Thyroid gland (tissue), 4 donors: ENCODE measurements around the gene HS6ST1. TPM values are rescaled to one million over a fixed set of nuclear protein-coding genes. Genes with fewer than 3 reads are reported as not detected.

Source experiments
- DNase-seq, 2 donors: peaks; one replicate each; pipeline ENCODE4 v3.0.0-alpha.2; 2019
- H3K27ac ChIP-seq, 3 donors: fragments of 200-600 bp; sonication (generic); 1 replicate in 2 of 3; 2 replicates in 1 of 3; pipeline ENCODE4 v1.5.1; 2016 to 2019; ENCODE audit warnings: mild to moderate bottlenecking in 1 of 3, moderate library complexity in 1 of 3
- H3K27me3 ChIP-seq: fragments of 200-600 bp; sonication (generic); one replicate; pipeline ENCODE4 v1.5.1; 2019
- H3K36me3 ChIP-seq, 2 donors: fragments of 200-600 bp; sonication (generic); one replicate each; pipeline ENCODE4 v1.5.1; 2016 to 2019
- H3K4me1 ChIP-seq, 2 donors: fragments of 200-600 bp; sonication (generic); one replicate each; pipeline ENCODE4 v1.5.1; 2017 to 2019
- H3K4me3 ChIP-seq, 3 donors: fragments of 200-600 bp; sonication (generic); replicated peaks in 1 of 3; 1 replicate in 2 of 3; 2 replicates in 1 of 3; pipeline ENCODE4 v1.5.1; 2016; ENCODE audit warnings: mild to moderate bottlenecking in 1 of 3
- H3K9me3 ChIP-seq: fragments of 200-600 bp; sonication (generic); one replicate; pipeline ENCODE4 v1.5.1; 2017
- CTCF ChIP-seq, 6 experiments: fragments of 200-600 bp in 3 of 6; fragments of 450-650 bp in 3 of 6; sonication (generic) in 3 of 6; IDR thresholded peaks; one replicate each; pipeline ENCODE4 v1.5.1; 2016 to 2019; ENCODE audit warnings: antibody characterized with exemption in 6 of 6, mild to moderate bottlenecking in 2 of 6, inconsistent platforms in 1 of 6, moderate library complexity in 1 of 6
- POLR2A ChIP-seq, 2 donors: fragments of 450-650 bp; IDR thresholded peaks; one replicate each; pipeline ENCODE4 v1.6.1; 2017; ENCODE audit warnings: antibody characterized with exemption in 2 of 2, mild to moderate bottlenecking in 2 of 2, moderate library complexity in 1 of 2
- WGBS, 2 donors: methylation state at CpG; one replicate each; pipeline ENCODE4 v1.1.5; 2017; 5-methylcytosine and 5-hydroxymethylcytosine counted together
- intact Hi-C: fragments of 100-400 bp; cut with DNase I; formaldehyde crosslinking; loops from one replicate; pipeline ENCODE4 v1.15.1; 2023
- total RNA-seq, 4 donors: library from RNA; depleted of rRNA; stranded (reverse); fragments of >200 nt; gene quantifications; one replicate each; pipeline ENCODE4 v1.2.3, GENCODE V29; 2016

Gene HS6ST1
- total RNA-seq, 4 donors from 2014 or later: 27.1 to 35.6 (median 32.5) TPM

- Histone ChIP-seq H3K4me3 (no peak overlapping the region), H3K27ac (no peak overlapping the region), H3K9me3 (no peaks in the 10 kb centered on the region), H3K4me1 (peaks cover 0 to 8% of the 10 kb centered on the region in 2 donors), H3K27me3 (no peaks in the 10 kb centered on the region), H3K36me3 (no peaks in the 10 kb centered on the region)
- WGBS, 2 donors: 91% methylated on average over 15 to 17 of the region's 21 CpGs
- intact Hi-C loops: no loop called here
- TF ChIP-seq POLR2A (IDR thresholded peaks at IDR 0.05): no peak
- TF ChIP-seq CTCF (IDR thresholded peaks at IDR 0.05): no peak
- DNase-seq: no peak
These were observed 25.9 kb downstream of the HS6ST1 start for GRCh38 chr2:128292599-128293425.

GRCh38 chr2:128291844-128292598, 26.6 kb downstream of the HS6ST1 start:
- Histone ChIP-seq H3K27ac (no peak overlapping the region), H3K4me3 (no peak overlapping the region), H3K36me3 (no peaks in the 10 kb centered on the region), H3K4me1 (peaks cover 0 to 10% of the 10 kb centered on the region in 2 donors), H3K9me3 (no peaks in the 10 kb centered on the region), H3K27me3 (no peaks in the 10 kb centered on the region)
- no peak for DNase-seq
- intact Hi-C loops: no loop called here
- WGBS, 2 donors: 93 to 96% methylated on average over 6 to 11 of the region's 19 CpGs
- no peak for TF ChIP-seq POLR2A (IDR thresholded peaks at IDR 0.05)
- no peak for TF ChIP-seq CTCF (IDR thresholded peaks at IDR 0.05)

- H3K4me3 ChIP-seq: no peak overlapping the region
- H3K27me3 ChIP-seq: no peaks in the 10 kb centered on the region
- no peak overlapping the region for H3K27ac ChIP-seq
- intact Hi-C loops: no loop called here
- peaks cover 0 to 14% of the 10 kb centered on the region in 2 donors for H3K4me1 ChIP-seq
- H3K9me3 ChIP-seq: no peaks in the 10 kb centered on the region
- TF ChIP-seq POLR2A (IDR thresholded peaks at IDR 0.05): no peak
- no peak for TF ChIP-seq CTCF (IDR thresholded peaks at IDR 0.05)
- no peak for DNase-seq
- no peaks in the 10 kb centered on the region for H3K36me3 ChIP-seq
- 90 to 94% methylated on average over 8 to 10 of the region's 13 CpGs for WGBS, 2 donors
These were observed 27.4 kb downstream of the HS6ST1 start for GRCh38 chr2:128291161-128291843.

GRCh38 chr2:128290356-128290755, 28.3 kb downstream of the HS6ST1 start:
- Histone ChIP-seq H3K27me3 (no peaks in the 10 kb centered on the region), H3K4me3 (no peak overlapping the region), H3K9me3 (no peaks in the 10 kb centered on the region), H3K4me1 (peaks cover 0 to 18% of the 10 kb centered on the region in 2 donors), H3K36me3 (no peaks in the 10 kb centered on the region), H3K27ac (no peak overlapping the region)
- no peak for TF ChIP-seq CTCF (IDR thresholded peaks at IDR 0.05)
- no peak for TF ChIP-seq POLR2A (IDR thresholded peaks at IDR 0.05)
- intact Hi-C loops: no loop called here
- 96 to 98% methylated on average over 3 of the region's 3 CpGs for WGBS, 2 donors
- no peak for DNase-seq
